Upper lobe of right lung (tissue), 1 donor: ENCODE measurements around the gene ME3. TPM values are rescaled to one million over a fixed set of nuclear protein-coding genes. Genes with fewer than 3 reads are reported as not detected.

Source experiments
- ATAC-seq: fragments of 200-7000 bp; cut with Tn5 transposase; one replicate; pipeline ENCODE4 v1.9.1; 2020; ENCODE audit warnings: mild to moderate bottlenecking, moderate library complexity
- DNase-seq: peaks from one replicate; pipeline ENCODE4 v3.0.0-alpha.2; 2020
- H3K27ac ChIP-seq: fragments of 200-600 bp; one replicate; pipeline ENCODE4 v1.8.0; 2022
- H3K27me3 ChIP-seq: fragments of 200-600 bp; one replicate; pipeline ENCODE4 v1.8.0; 2022; ENCODE audit warnings: mild to moderate bottlenecking
- H3K36me3 ChIP-seq: fragments of 200-600 bp; one replicate; pipeline ENCODE4 v1.8.0; 2022
- H3K4me1 ChIP-seq: fragments of 200-600 bp; one replicate; pipeline ENCODE4 v1.8.0; 2022
- H3K4me3 ChIP-seq: fragments of 200-600 bp; one replicate; pipeline ENCODE4 v1.8.0; 2022; ENCODE audit warnings: mild to moderate bottlenecking
- H3K9me3 ChIP-seq: fragments of 200-600 bp; one replicate; pipeline ENCODE4 v1.8.0; 2022
- intact Hi-C: fragments of 100-400 bp; cut with DNase I; formaldehyde crosslinking; loops from one replicate; pipeline ENCODE4 v1.11.0; 2022
- total RNA-seq: library from RNA; stranded (reverse); fragmentation: NEBNext Ultra II Directional; extraction: Animal tissue kit (Norgen Biotek cat#: 25700); gene quantifications from one replicate; pipeline ENCODE4 v1.2.1, GENCODE V29; 2021
- TF ChIP-seq, protein P1 (sequence below): fragments of 200-600 bp; IDR thresholded peaks from one replicate; pipeline ENCODE4 v1.8.0; 2022; ENCODE audit warnings: antibody characterized with exemption
- donor health status: DM: no; HTN: yes; CAD: no; lungs with severe emphysema.

The ME3 gene
- total RNA-seq, 1 donor from 2014 or later = 24.7 TPM

DNA sequence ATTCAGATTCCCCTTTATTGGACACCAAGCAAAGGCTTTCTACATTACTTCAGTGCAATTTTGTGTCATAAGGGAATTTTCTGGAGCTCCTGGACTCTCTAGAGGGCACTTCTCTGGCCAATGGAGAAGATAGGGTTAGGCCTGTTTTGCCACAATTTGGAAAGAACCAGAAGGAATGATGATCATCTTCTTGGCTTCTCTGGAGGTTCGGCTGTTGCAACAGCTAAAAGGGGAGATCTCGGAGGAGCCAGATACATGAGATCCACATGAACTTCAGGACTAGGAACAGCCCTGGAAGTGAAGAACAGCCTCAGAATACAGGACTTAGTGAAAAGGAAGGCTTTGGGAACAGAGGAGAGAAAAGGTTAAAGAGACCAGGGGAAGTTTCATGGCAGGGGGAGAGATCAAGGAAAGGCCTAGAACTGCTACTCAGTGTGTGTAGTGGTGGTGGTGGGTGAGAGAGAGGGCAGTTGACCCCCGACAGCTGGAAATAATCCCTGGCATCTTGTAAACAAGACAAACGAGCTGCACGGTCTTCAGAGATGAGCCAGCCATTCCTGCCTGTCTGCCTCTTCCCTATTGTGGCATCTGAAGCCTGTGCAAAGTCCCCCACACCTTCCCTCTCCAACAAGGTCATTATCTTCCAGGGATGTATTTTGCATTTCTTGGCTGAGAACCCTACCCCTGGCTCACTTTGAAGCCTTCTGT is 214.0 kb downstream of the ME3 start:
- ATAC-seq (no peak), DNase-seq (no peak)
- no peak overlapping the region for H3K4me3 ChIP-seq
- no peaks in the 10 kb centered on the region for H3K36me3 ChIP-seq
- H3K27me3 ChIP-seq = no peaks in the 10 kb centered on the region
- H3K27ac ChIP-seq = no peak overlapping the region
- TF ChIP-seq, protein P1, sequence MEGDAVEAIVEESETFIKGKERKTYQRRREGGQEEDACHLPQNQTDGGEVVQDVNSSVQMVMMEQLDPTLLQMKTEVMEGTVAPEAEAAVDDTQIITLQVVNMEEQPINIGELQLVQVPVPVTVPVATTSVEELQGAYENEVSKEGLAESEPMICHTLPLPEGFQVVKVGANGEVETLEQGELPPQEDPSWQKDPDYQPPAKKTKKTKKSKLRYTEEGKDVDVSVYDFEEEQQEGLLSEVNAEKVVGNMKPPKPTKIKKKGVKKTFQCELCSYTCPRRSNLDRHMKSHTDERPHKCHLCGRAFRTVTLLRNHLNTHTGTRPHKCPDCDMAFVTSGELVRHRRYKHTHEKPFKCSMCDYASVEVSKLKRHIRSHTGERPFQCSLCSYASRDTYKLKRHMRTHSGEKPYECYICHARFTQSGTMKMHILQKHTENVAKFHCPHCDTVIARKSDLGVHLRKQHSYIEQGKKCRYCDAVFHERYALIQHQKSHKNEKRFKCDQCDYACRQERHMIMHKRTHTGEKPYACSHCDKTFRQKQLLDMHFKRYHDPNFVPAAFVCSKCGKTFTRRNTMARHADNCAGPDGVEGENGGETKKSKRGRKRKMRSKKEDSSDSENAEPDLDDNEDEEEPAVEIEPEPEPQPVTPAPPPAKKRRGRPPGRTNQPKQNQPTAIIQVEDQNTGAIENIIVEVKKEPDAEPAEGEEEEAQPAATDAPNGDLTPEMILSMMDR = no peak
- intact Hi-C loops = loop anchor here (5.0 to 10.0 kb wide), 2 partner anchors 146 to 354 kb away; no protein-coding TSS in a partner anchor
- peaks cover 31% of the 10 kb centered on the region for H3K4me1 ChIP-seq
- no peaks in the 10 kb centered on the region for H3K9me3 ChIP-seq

DNA sequence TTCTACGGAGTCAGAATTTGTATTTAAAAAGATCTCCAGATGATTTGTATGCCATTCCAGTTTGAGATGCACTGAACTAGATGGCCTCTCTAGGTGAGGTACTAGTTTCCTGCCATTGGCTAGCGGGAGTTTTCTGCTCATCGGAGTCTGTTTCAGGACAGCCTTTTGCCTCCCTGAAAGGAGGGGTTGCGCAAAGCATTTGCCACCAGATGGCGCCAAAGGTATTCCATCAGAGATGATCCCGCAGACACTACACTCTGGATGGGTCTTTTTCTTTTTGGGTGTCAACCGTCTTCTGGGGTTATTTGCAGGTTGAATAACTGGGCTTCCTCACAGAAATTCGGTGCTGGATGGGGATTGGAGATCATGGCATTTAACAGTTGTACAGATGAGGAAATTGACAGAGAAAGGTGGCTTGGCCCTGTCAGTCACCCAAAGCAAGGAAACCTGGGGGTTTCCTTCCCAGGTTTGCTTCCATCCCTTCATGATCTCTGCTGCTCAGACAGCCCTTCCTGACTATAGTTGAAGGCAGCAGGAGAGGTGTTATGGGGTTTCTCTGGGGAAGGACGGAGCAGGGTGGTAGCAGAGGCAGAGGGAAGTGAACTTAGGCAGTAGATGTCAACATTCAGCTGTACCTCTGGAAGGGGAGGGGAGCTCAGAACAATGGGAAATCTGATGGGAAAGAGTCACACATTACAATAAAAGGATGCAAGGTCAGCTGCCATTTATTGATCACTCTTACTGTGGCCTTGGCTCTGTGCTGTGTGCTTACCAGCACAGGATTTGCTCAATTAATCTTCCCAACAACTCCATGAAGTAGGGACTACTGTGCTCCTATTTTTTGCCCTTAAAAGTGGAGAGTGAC is 216.1 kb downstream of the ME3 start:
- DNase-seq = peak; percentile 79
- intact Hi-C loops = loop anchor here (5.0 to 10.0 kb wide), 2 partner anchors 148 to 356 kb away; no protein-coding TSS in a partner anchor

DNA sequence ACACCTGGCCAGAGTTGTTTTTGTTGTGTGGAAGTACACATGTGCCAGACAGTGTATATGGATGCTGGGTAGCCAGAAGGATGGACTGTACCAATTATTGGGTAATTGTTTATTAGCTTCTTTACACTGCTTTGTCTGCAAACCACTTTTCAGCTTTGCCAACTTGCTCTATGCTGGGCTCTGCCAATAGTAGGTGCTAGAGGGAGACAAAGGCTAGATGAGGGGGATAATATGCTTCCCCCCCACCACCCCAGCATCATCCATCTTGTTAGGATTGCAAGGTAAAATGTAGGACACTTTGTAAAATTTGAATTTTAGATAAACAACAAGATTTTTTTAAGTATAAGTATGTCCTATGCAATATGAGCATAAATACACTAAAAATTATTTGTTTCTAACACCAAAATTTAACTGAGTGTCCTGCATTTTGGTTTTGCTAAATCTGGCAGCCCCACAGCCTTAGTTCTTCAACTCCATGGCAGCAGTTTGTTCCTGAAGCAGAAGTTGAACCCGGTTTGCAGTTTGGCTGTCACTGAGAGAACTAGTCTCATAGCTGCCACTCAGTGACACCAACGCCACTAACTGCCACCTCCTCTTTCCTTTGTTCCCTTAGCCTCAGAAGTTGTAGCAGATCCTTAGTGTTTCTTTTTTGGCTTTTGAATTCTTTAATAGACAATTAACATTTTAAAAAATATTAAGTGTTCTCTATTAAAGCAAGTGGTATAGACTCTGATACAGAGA is 219.0 kb downstream of the ME3 start:
- no peaks in the 10 kb centered on the region for H3K27me3 ChIP-seq
- no peak overlapping the region for H3K27ac ChIP-seq
- no peaks in the 10 kb centered on the region for H3K9me3 ChIP-seq
- no peaks in the 10 kb centered on the region for H3K36me3 ChIP-seq
- DNase-seq (no peak), ATAC-seq (no peak)
- H3K4me3 ChIP-seq = no peak overlapping the region
- peaks cover 14% of the 10 kb centered on the region for H3K4me1 ChIP-seq
- TF ChIP-seq, protein P1 = no peak
- intact Hi-C loops = loop anchor here (10.0 kb wide), 1 partner anchor 151 kb away; no protein-coding TSS in a partner anchor

More for the DNA sequence above, 216.1 kb downstream of the ME3 start:
- Histone ChIP-seq H3K9me3 (no peaks in the 10 kb centered on the region), H3K4me3 (no peak overlapping the region), H3K36me3 (no peaks in the 10 kb centered on the region), H3K27ac (no peak overlapping the region), H3K27me3 (no peaks in the 10 kb centered on the region), H3K4me1 (peaks cover 31% of the 10 kb centered on the region)
- peak; percentile 85 for ATAC-seq
- TF ChIP-seq, protein P1 = peak; percentile 95

DNA sequence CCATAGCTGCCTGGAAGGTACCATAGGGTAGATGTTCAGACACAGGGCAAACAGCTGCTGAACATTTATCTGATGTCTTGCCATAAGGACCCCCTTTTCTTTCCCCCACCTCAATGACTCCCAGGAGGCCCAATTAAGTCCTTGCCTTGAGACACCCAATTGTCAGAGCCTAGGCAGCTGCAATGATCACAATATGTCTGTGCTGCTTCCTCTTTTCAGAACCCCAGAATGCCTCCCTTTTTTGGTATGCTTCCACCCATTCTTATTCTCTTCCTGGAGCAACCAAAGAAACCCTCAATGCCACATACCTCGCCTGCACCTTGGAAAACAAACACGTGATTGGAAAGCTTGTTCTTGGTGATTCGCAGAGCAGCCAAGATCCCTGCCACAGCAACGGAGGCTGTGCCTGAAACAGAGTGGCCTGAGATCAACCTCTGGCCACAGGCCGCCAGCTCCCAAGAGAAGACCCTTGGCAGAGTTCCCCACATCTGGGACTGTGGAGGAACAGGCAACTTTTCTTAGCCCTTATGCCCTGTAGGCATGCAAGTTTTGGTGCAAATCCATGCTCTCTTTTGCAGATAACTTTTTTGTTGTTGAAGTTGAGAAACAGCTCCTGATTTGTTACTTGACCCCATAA is 222.3 kb downstream of the ME3 start:
- Histone ChIP-seq H3K9me3 (no peaks in the 10 kb centered on the region), H3K4me3 (no peak overlapping the region), H3K27me3 (no peaks in the 10 kb centered on the region), H3K27ac (no peak overlapping the region), H3K36me3 (no peaks in the 10 kb centered on the region), H3K4me1 (no peaks in the 10 kb centered on the region)
- intact Hi-C loops = loop anchor here (10.0 kb wide), 1 partner anchor 155 kb away; no protein-coding TSS in a partner anchor
- no peak for DNase-seq
- no peak for ATAC-seq
- TF ChIP-seq, protein P1 = no peak
